Tibial nerve (tissue), 4 donors: ENCODE measurements around the gene PDGFB. TPM values are rescaled to one million over a fixed set of nuclear protein-coding genes. Genes with fewer than 3 reads are reported as not detected.

Source experiments
- DNase-seq, 2 donors: peaks; one replicate each; pipeline ENCODE4 v3.0.0-alpha.2; 2019; ENCODE audit warnings: low spot score in 2 of 2
- H3K27ac ChIP-seq, 4 donors: fragments of 200-600 bp; sonication (generic) in 3 of 4; one replicate each; pipeline ENCODE4 v1.5.1; 2017 to 2019; ENCODE audit warnings: mild to moderate bottlenecking in 1 of 4
- H3K27me3 ChIP-seq, 2 donors: fragments of 200-600 bp; sonication (generic) in 1 of 2; one replicate each; pipeline versions ENCODE4 v1.5.1 to v1.6.0; 2017 to 2019
- H3K36me3 ChIP-seq, 3 donors: fragments of 200-600 bp; sonication (generic); one replicate each; pipeline ENCODE4 v1.5.1; 2018 to 2019
- H3K4me1 ChIP-seq, 4 donors: fragments of 200-600 bp; sonication (generic) in 3 of 4; one replicate each; pipeline ENCODE4 v1.5.1; 2017 to 2019
- H3K4me3 ChIP-seq, 4 donors: fragments of 200-600 bp; sonication (generic) in 3 of 4; one replicate each; pipeline ENCODE4 v1.5.1; 2017 to 2019; ENCODE audit warnings: mild to moderate bottlenecking in 1 of 4, moderate library complexity in 1 of 4
- H3K9me3 ChIP-seq, 4 donors: fragments of 200-600 bp; sonication (generic) in 3 of 4; one replicate each; pipeline ENCODE4 v1.5.1; 2017 to 2019
- CTCF ChIP-seq, 5 experiments: fragments of 200-600 bp in 3 of 5; fragments of 450-650 bp in 2 of 5; sonication (generic) in 3 of 5; IDR thresholded peaks; one replicate each; pipeline ENCODE4 v1.5.1; 2016 to 2019; ENCODE audit warnings: antibody characterized with exemption in 5 of 5, mild to moderate bottlenecking in 3 of 5, moderate library complexity in 2 of 5
- EP300 ChIP-seq, 2 donors: sonication (generic); formaldehyde crosslinking; IDR thresholded peaks; one replicate each; pipeline ENCODE4 v1.6.1; 2017; ENCODE audit warnings: antibody characterized with exemption in 2 of 2, mild to moderate bottlenecking in 1 of 2
- POLR2A ChIP-seq, 2 donors: fragments of 450-650 bp; IDR thresholded peaks; one replicate each; pipeline ENCODE4 v1.6.1; 2017; ENCODE audit warnings: antibody characterized with exemption in 2 of 2, mild to moderate bottlenecking in 2 of 2, moderate library complexity in 2 of 2
- WGBS, 2 donors: methylation state at CpG; one replicate each; pipeline ENCODE4 v1.1.5; 2018; 5-methylcytosine and 5-hydroxymethylcytosine counted together
- total RNA-seq, 4 donors: library from RNA; depleted of rRNA; stranded (reverse); fragments of >200 nt; gene quantifications; one replicate each; pipeline ENCODE4 v1.1.0, GENCODE V29; 2016

Gene PDGFB
- total RNA-seq, 4 donors from 2014 or later = 7.5 to 22.2 (median 10.2) TPM

- no peaks in the 10 kb centered on the region for H3K27me3 ChIP-seq
- TF ChIP-seq POLR2A (IDR thresholded peaks at IDR 0.05) = no peak
- no peak for TF ChIP-seq CTCF (IDR thresholded peaks at IDR 0.05)
- no peak for TF ChIP-seq EP300 (IDR thresholded peaks at IDR 0.05)
- H3K27ac ChIP-seq = no peak overlapping the region
- no peaks in the 10 kb centered on the region for H3K36me3 ChIP-seq
- H3K4me1 ChIP-seq = peaks cover 0 to 5% (median 0%) of the 10 kb centered on the region in 4 donors
- no peaks in the 10 kb centered on the region for H3K9me3 ChIP-seq
- 64 to 74% methylated on average over 8 to 11 of the region's 11 CpGs for WGBS, 2 donors
- no peak for DNase-seq
- no peak overlapping the region for H3K4me3 ChIP-seq
Observed at GRCh38 chr22:39269095-39269790, 24.5 kb upstream of the PDGFB start.

GRCh38 chr22:39268645-39269044 is 23.9 kb upstream of the PDGFB start:
- no peaks in the 10 kb centered on the region for H3K36me3 ChIP-seq
- no peak for DNase-seq
- no peak overlapping the region for H3K27ac ChIP-seq
- WGBS, 2 donors = 71 to 84% methylated on average over 4 to 7 of the region's 7 CpGs
- H3K9me3 ChIP-seq = no peaks in the 10 kb centered on the region
- H3K4me1 ChIP-seq = peaks cover 0 to 5% (median 0%) of the 10 kb centered on the region in 4 donors
- H3K4me3 ChIP-seq = no peak overlapping the region
- no peaks in the 10 kb centered on the region for H3K27me3 ChIP-seq
- TF ChIP-seq EP300 (IDR thresholded peaks at IDR 0.05) (no peak), CTCF (IDR thresholded peaks at IDR 0.05) (no peak), POLR2A (IDR thresholded peaks at IDR 0.05) (no peak)

GRCh38 chr22:39267974-39268373 is 23.2 kb upstream of the PDGFB start:
- DNase-seq = no peak
- H3K9me3 ChIP-seq = no peaks in the 10 kb centered on the region
- 91 to 92% methylated on average over 8 of the region's 8 CpGs for WGBS, 2 donors
- no peaks in the 10 kb centered on the region for H3K27me3 ChIP-seq
- peaks cover 0 to 5% (median 0%) of the 10 kb centered on the region in 4 donors for H3K4me1 ChIP-seq
- no peak overlapping the region for H3K4me3 ChIP-seq
- TF ChIP-seq POLR2A (IDR thresholded peaks at IDR 0.05) (no peak), CTCF (IDR thresholded peaks at IDR 0.05) (no peak), EP300 (IDR thresholded peaks at IDR 0.05) (no peak)
- no peaks in the 10 kb centered on the region for H3K36me3 ChIP-seq
- no peak overlapping the region for H3K27ac ChIP-seq

GRCh38 chr22:39266398-39267030 is 21.7 kb upstream of the PDGFB start:
- peak overlapping the region; percentile 5 to 71 (median 44) for H3K27ac ChIP-seq
- WGBS, 2 donors = 52 to 57% methylated on average over 12 of the region's 12 CpGs
- no peaks in the 10 kb centered on the region for H3K27me3 ChIP-seq
- TF ChIP-seq EP300 (IDR thresholded peaks at IDR 0.05) (peak; percentile 70 to 78), POLR2A (IDR thresholded peaks at IDR 0.05) (peak in 1 of 2 donors; percentile 9), CTCF (IDR thresholded peaks at IDR 0.05) (no peak)
- peaks cover 0 to 5% (median 0%) of the 10 kb centered on the region in 4 donors for H3K4me1 ChIP-seq
- DNase-seq = no peak
- H3K36me3 ChIP-seq = no peaks in the 10 kb centered on the region
- H3K4me3 ChIP-seq = no peak overlapping the region
- peaks cover 0 to 13% (median under 1%) of the 10 kb centered on the region in 4 donors for H3K9me3 ChIP-seq
